Skeletal muscle tissue (tissue), 4 donors: ENCODE data around the gene CMSS1. TPM values are rescaled to one million over a fixed set of nuclear protein-coding genes. Genes with fewer than 3 reads are reported as not detected.

Experiments
- H3K27ac ChIP-seq: one replicate; pipeline ENCODE4 v1.7.0; 2013; ENCODE audit warnings: mild to moderate bottlenecking, low read depth, low read length, inconsistent platforms
- H3K27me3 ChIP-seq, 3 donors: one replicate each; pipeline ENCODE4 v1.7.0; 2013; ENCODE audit warnings: low read length in 3 of 3; ENCODE audit not compliant: control insufficient read depth in 3 of 3, insufficient read depth in 3 of 3
- H3K36me3 ChIP-seq, 3 donors: one replicate each; pipeline ENCODE4 v1.7.0; 2013; ENCODE audit warnings: low read length in 3 of 3; ENCODE audit not compliant: control insufficient read depth in 3 of 3, insufficient read depth in 3 of 3
- H3K4me1 ChIP-seq, 3 donors: one replicate each; pipeline ENCODE4 v1.7.0; 2013; ENCODE audit warnings: low read length in 3 of 3, mild to moderate bottlenecking in 3 of 3; ENCODE audit not compliant: control insufficient read depth in 3 of 3, insufficient read depth in 3 of 3
- H3K4me3 ChIP-seq, 3 donors: one replicate each; pipeline ENCODE4 v1.7.0; 2013; ENCODE audit warnings: low read length in 3 of 3
- H3K9ac ChIP-seq, 3 donors: one replicate each; pipeline ENCODE4 v1.7.0; 2013; ENCODE audit warnings: low read length in 3 of 3, mild to moderate bottlenecking in 3 of 3, moderate library complexity in 2 of 3, low read depth in 1 of 3
- H3K9me3 ChIP-seq, 3 donors: one replicate each; pipeline ENCODE4 v1.7.0; 2013; ENCODE audit warnings: low read length in 3 of 3; ENCODE audit not compliant: control insufficient read depth in 3 of 3
- total RNA-seq: library from RNA; depleted of rRNA; stranded (reverse); fragments of >200 nt; gene quantifications from one replicate; pipeline ENCODE4 v1.2.3, GENCODE V29; 2014
- donor health status: Osteomylitis.

CMSS1 gene
- total RNA-seq, 1 donor from 2014 or later = 8.4 TPM

GRCh38 chr3:99949956-99950670, 132.5 kb downstream of the CMSS1 start:
- H3K9me3 ChIP-seq = no peaks in the 10 kb centered on the region
- no peaks in the 10 kb centered on the region for H3K27me3 ChIP-seq
- H3K4me1 ChIP-seq = peaks cover 31 to 37% (median 33%) of the 10 kb centered on the region in 3 donors
- H3K9ac ChIP-seq = no peak overlapping the region
- H3K27ac ChIP-seq = no peak overlapping the region
- no peaks in the 10 kb centered on the region for H3K36me3 ChIP-seq
- H3K4me3 ChIP-seq = no peak overlapping the region

GRCh38 chr3:99950921-99951320, 133.3 kb downstream of the CMSS1 start:
- no peak overlapping the region for H3K9ac ChIP-seq
- no peaks in the 10 kb centered on the region for H3K36me3 ChIP-seq
- peaks cover 29 to 33% (median 31%) of the 10 kb centered on the region in 3 donors for H3K4me1 ChIP-seq
- H3K27me3 ChIP-seq = no peaks in the 10 kb centered on the region
- no peaks in the 10 kb centered on the region for H3K9me3 ChIP-seq
- H3K4me3 ChIP-seq = no peak overlapping the region
- no peak overlapping the region for H3K27ac ChIP-seq

DNA sequence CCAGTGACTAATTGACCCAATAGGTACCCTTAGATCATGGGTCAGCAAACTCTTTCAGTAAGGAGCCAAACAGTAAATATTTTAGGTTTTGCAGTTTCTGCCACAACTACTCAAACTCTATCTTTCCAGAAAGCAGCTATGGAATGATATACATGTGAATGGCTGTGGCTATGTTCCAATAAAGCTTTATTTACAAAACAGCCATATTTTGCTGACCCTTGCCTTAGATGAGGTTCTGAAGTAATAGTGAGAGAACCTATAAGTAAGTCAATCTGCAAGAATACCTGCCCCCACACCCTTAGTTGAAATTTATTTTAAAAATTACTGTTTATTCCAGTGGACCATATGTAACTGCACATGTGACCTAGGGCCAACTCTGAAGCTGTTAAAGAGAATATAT, 134.0 kb downstream of the CMSS1 start:
- no peaks in the 10 kb centered on the region for H3K27me3 ChIP-seq
- no peak overlapping the region for H3K9ac ChIP-seq
- H3K9me3 ChIP-seq = no peaks in the 10 kb centered on the region
- H3K4me3 ChIP-seq = no peak overlapping the region
- peaks cover 24 to 29% (median 27%) of the 10 kb centered on the region in 3 donors for H3K4me1 ChIP-seq
- H3K36me3 ChIP-seq = no peaks in the 10 kb centered on the region
- no peak overlapping the region for H3K27ac ChIP-seq

DNA sequence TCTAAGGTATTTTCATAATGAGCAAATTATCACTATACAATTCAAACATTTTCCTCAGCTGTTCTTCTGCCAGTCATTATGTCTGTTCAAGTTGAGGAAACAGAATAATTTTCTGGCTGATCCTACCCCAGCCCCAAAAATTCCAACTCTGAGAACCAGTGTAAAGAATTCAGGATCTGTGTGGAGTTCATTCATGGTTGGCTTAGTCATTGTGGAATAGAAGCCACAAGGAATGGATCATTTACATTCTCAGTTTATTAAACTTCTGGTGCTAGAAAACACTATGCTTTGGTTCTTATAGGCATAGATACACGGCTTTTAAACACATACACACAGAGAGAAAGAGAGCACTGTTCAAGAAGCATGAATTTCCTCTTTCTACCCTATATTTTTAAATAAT, 134.6 kb downstream of the CMSS1 start:
- H3K9me3 ChIP-seq = no peaks in the 10 kb centered on the region
- H3K27ac ChIP-seq = no peak overlapping the region
- H3K36me3 ChIP-seq = no peaks in the 10 kb centered on the region
- H3K4me3 ChIP-seq = no peak overlapping the region
- H3K27me3 ChIP-seq = no peaks in the 10 kb centered on the region
- H3K9ac ChIP-seq = no peak overlapping the region
- peaks cover 23 to 26% (median 24%) of the 10 kb centered on the region in 3 donors for H3K4me1 ChIP-seq

DNA sequence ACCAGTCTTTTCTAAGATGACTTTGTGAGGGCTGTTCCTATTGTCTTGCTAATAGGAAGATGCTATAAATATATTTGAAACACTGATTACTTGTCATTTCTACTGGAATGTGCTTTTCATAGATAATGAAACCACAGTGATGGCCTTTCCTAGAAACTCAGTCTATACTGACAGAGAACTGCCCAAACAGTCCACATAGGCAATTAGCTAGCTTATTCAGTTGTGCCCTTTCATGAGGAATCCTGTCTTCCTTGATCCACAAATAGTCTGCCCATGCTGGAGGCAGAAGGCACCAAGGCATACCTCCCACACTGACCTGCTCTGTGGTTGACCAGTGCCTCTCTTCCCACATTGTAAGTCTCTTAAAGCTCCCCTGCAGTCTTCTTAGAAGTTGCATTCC, 135.9 kb downstream of the CMSS1 start:
- no peak overlapping the region for H3K27ac ChIP-seq
- H3K4me3 ChIP-seq = no peak overlapping the region
- no peaks in the 10 kb centered on the region for H3K27me3 ChIP-seq
- peaks cover 27 to 29% (median 28%) of the 10 kb centered on the region in 3 donors for H3K4me1 ChIP-seq
- H3K36me3 ChIP-seq = no peaks in the 10 kb centered on the region
- no peak overlapping the region for H3K9ac ChIP-seq
- no peaks in the 10 kb centered on the region for H3K9me3 ChIP-seq

DNA sequence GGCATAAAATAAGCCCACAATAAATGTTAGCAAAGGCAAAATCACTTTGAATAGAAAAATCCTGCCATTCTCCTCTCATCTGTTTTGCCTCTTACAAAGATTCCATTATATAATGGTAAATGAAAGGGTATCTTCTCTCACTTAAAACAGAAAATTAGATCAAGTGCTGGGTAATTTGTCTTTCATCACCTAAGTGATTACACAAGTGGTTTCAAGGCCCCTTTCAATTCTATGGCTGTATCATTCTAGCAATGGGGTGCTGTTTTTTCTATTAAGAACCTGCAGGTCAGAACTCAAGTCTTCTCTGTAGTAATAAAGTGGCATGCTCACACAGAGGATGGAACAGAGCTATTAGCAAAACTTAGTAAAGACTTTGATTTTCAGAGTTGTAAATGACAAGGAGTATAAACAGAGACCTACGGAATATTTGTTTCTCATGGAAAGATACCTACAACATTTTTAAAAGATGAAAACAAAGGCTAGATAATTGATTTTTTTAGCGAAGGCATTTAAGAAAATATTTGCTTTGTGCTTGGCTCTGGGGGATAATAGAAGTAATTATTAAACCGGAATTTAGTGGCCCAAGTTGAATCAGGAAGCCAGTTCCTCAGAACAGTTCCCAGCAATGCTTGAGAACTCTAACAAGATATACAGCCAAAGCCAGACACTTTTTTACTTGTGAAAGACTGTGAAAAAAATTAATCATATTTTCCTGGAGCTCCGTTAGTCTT, 137.4 kb downstream of the CMSS1 start:
- no peaks in the 10 kb centered on the region for H3K27me3 ChIP-seq
- H3K4me1 ChIP-seq = peaks cover 30 to 32% (median 31%) of the 10 kb centered on the region in 3 donors
- no peaks in the 10 kb centered on the region for H3K36me3 ChIP-seq
- H3K27ac ChIP-seq = peak overlapping the region; percentile 57
- no peak overlapping the region for H3K9ac ChIP-seq
- no peak overlapping the region for H3K4me3 ChIP-seq
- no peaks in the 10 kb centered on the region for H3K9me3 ChIP-seq

DNA sequence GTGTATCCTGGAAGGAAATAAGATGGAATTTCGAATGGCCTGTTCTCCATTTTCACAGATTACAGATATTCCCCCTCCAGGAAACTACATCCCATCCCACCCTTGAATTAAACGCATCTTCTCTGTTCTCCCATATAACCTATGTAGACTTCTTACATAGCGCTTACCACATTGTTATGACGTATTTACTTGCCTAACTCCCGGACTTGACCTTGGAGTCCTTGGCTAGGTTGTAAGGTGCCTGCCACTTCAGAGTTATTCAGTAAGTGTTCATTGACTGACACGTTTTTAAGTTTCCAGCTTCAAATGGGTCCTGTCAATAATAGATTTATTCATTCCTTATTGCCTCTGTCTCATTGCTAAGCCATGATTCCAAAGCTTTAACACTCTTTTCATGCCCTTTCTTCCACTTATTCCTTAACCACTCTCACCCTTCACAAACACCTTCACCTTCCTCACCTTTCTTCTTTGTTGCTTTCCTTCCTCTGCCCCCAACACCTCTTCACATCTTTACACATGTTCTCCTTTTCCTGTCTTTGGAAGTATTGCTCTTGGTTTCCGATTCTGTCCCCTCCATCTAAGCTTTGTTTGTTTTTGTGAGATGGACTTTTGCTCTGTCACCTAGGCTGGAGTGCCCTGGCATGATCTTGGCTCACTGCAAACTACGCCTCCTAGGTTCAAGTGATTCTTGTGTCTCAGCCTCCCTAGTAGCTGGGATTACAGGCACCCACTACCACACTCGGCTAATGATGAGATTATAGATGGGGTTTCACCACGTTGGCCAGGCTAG, 138.3 kb downstream of the CMSS1 start:
- Histone ChIP-seq H3K27ac (peak overlapping the region; percentile 57), H3K27me3 (no peaks in the 10 kb centered on the region), H3K9ac (no peak overlapping the region), H3K4me1 (peaks cover 29 to 38% (median 32%) of the 10 kb centered on the region in 3 donors), H3K36me3 (no peaks in the 10 kb centered on the region), H3K4me3 (no peak overlapping the region), H3K9me3 (no peaks in the 10 kb centered on the region)

DNA sequence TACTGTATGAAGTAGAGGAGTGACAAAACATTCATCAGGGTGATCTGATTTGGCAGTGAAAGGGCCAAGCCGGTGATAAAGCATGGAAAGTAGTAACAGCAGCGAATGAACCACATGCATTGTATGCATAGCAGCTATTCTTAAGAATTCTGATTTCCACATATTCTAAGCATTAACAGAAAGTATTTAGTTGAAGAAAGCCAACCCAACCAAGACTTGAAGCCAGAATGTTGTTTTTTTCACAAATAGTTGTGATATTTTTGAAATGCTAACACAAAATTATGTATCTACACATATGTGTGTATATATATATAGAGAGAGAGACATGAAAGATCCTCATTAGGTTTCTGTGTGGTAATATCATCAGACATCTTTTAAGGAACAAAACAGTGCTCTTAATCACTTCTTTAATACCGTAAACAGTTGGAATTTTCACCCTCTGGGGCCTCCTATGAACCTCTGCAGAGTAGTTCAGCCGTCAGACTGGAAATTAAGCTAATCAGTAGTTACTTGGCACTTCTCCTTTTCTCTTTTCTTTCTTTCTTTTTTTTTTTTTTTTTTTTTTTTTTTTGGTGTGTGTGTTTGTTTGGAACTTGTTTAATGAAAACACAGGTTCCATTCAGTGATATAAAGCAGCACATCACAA, 139.6 kb downstream of the CMSS1 start:
- Histone ChIP-seq H3K27ac (peak overlapping the region; percentile 57), H3K4me1 (peaks cover 39 to 43% (median 42%) of the 10 kb centered on the region in 3 donors)

DNA sequence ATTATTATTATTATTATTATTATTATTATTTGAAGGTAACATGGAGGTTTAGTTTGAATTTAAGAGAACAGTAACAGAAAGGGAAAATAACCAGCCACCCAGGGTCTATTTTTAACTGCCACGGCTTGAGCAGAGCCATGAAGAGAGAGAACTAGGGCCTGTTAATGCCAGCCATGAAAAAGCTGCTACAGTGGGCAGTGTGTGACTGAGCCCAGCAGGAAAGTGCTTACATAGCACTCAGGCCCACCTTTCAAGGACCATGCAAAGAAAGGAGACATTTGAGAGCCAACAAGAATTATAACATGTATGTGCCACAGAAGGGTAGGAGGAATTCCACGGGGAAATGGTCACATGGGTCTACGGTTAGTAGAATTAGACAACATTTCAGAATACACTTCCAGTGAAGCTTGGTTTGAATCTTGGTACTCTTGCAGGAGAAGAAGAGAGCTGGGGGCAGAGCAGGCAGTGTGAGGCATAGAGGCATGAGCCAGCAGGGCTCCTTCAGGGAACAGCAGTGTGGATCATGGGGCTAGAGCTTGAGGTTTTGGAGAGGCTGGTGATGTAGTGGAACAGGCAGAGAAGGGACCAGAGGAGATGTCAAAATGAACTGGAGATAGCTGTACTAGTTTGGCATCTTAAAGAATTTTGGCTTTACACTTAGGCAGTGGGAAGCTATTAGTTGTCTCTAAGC, 140.7 kb downstream of the CMSS1 start:
- Histone ChIP-seq H3K36me3 (no peaks in the 10 kb centered on the region), H3K9me3 (no peaks in the 10 kb centered on the region), H3K4me3 (no peak overlapping the region), H3K27me3 (no peaks in the 10 kb centered on the region), H3K9ac (peak overlapping the region in 1 of 3 donors; percentile 27), H3K27ac (peak overlapping the region; percentile 54), H3K4me1 (peaks cover 43 to 50% (median 45%) of the 10 kb centered on the region in 3 donors)

More for the DNA sequence above, 139.6 kb downstream of the CMSS1 start:
- Histone ChIP-seq H3K4me3 (no peak overlapping the region), H3K36me3 (no peaks in the 10 kb centered on the region), H3K9me3 (no peaks in the 10 kb centered on the region), H3K9ac (no peak overlapping the region), H3K27me3 (no peaks in the 10 kb centered on the region)
